Neural cell (in vitro differentiated cells): ENCODE measurements around the gene ELFN1.

Source experiments
- EP300 ChIP-seq: fragments of 450-650 bp; conservative IDR thresholded peaks from 2 replicates; pipeline ENCODE4 v1.6.1; 2014; ENCODE audit warnings: antibody characterized with exemption, mild to moderate bottlenecking, moderate library complexity; ENCODE audit not compliant: poor library complexity, severe bottlenecking
- EZH2 ChIP-seq: fragments of 200-600, 300-800 bp; shearing (Covaris generic), sonication (generic); IDR thresholded peaks from 2 replicates; pipeline ENCODE4 v1.6.1; 2014; ENCODE audit warnings: antibody characterized with exemption, low read length, borderline replicate concordance, mild to moderate bottlenecking; ENCODE audit not compliant: insufficient read depth, poor library complexity, severe bottlenecking
- MXI1 ChIP-seq: fragments of 450-650 bp; conservative IDR thresholded peaks from 2 replicates; pipeline ENCODE4 v1.6.1; 2014; ENCODE audit warnings: antibody characterized with exemption, mild to moderate bottlenecking; ENCODE audit not compliant: poor library complexity, severe bottlenecking
- POLR2AphosphoS5 ChIP-seq: IDR thresholded peaks from 2 replicates; pipeline ENCODE4 v1.6.1; 2012
- SMC3 ChIP-seq: fragments of 450-650 bp; conservative IDR thresholded peaks from 2 replicates; pipeline ENCODE4 v1.6.1; 2014; ENCODE audit warnings: antibody characterized with exemption, mild to moderate bottlenecking, moderate library complexity; ENCODE audit not compliant: poor library complexity
- TF ChIP-seq, protein P1 (sequence below): fragments of 450-650 bp; IDR thresholded peaks from 2 replicates; pipeline ENCODE4 v1.5.1; 2014; ENCODE audit warnings: antibody characterized with exemption, mild to moderate bottlenecking, moderate library complexity; ENCODE audit not compliant: poor library complexity, severe bottlenecking

DNA sequence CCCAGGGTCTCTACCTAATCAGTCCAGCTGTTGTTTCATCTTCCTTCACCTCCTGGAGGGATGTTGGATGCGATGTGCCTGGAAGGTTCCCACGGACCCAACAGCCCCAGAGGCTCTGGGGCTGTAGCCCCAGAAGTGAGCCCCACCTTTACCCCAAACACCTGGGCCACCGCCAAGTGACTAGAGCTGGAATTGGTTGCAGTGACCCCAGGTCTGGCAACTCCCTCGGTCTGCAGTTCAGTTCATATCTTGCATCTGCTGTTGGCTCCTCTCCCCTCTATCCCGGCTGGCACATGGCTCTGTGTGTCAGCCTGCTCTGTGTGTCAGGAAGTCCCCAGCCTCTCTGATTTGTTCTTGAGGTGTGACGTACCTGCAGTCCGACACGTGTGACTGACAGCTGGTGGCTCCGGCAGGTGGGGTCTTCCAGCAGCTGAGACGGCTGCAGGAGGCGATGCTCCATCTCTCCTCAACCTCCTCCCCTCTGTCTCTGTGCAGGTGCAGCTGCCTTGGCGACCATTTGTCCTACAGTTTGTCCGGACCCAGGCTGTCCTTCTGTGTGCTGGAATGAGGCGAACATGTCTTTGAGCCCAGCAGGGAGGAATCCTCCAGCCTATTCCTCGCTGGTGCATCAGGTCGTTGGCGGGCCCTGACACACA is 38.6 kb downstream of the ELFN1 start:
- TF ChIP-seq, protein P1, sequence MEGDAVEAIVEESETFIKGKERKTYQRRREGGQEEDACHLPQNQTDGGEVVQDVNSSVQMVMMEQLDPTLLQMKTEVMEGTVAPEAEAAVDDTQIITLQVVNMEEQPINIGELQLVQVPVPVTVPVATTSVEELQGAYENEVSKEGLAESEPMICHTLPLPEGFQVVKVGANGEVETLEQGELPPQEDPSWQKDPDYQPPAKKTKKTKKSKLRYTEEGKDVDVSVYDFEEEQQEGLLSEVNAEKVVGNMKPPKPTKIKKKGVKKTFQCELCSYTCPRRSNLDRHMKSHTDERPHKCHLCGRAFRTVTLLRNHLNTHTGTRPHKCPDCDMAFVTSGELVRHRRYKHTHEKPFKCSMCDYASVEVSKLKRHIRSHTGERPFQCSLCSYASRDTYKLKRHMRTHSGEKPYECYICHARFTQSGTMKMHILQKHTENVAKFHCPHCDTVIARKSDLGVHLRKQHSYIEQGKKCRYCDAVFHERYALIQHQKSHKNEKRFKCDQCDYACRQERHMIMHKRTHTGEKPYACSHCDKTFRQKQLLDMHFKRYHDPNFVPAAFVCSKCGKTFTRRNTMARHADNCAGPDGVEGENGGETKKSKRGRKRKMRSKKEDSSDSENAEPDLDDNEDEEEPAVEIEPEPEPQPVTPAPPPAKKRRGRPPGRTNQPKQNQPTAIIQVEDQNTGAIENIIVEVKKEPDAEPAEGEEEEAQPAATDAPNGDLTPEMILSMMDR = no peak
- TF ChIP-seq EP300 = no peak
- no peak for TF ChIP-seq EZH2
- TF ChIP-seq POLR2AphosphoS5 = no peak
- no peak for TF ChIP-seq MXI1
- no peak for TF ChIP-seq SMC3
